Measurements from ENCODE around the gene LLGL2.
"Not testable (repeated sequence)": the region's sequence is repeated elsewhere in the genome, so short reads cannot be mapped to it uniquely, and the experiment has no call there.

The LLGL2 gene

GRCh38 chr17:75592348-75593020, 67.0 kb downstream of the LLGL2 start:
- DNase-seq (ENCODE audit: low spot score) (peak; percentile 73), ATAC-seq (ENCODE audit: low read depth) (no peak)
- Histone ChIP-seq H3K4me3 (ENCODE audit: severe bottlenecking) (no peak overlapping the region), H3K4me1 (ENCODE audit: insufficient read depth, poor library complexity, severe bottlenecking) (no peaks in the 10 kb centered on the region), H3K27me3 (ENCODE audit: insufficient read depth, poor library complexity, severe bottlenecking) (no peaks in the 10 kb centered on the region), H3K36me3 (ENCODE audit: low read depth) (no peaks in the 10 kb centered on the region), H3K27ac (ENCODE audit: poor library complexity, severe bottlenecking) (no peak overlapping the region), H3K9me3 (ENCODE audit: severe bottlenecking) (no peaks in the 10 kb centered on the region)
- no peak for TF ChIP-seq CTCF (IDR thresholded peaks at IDR 0.05; ENCODE audit: poor library complexity, severe bottlenecking)

- H3K4me3 ChIP-seq (ENCODE audit: severe bottlenecking); H3K36me3 ChIP-seq (ENCODE audit: low read depth); H3K27me3 ChIP-seq (ENCODE audit: insufficient read depth, poor library complexity, severe bottlenecking); ATAC-seq (ENCODE audit: low read depth); DNase-seq (ENCODE audit: low spot score); H3K4me1 ChIP-seq (ENCODE audit: insufficient read depth, poor library complexity, severe bottlenecking); H3K27ac ChIP-seq (ENCODE audit: poor library complexity, severe bottlenecking); H3K9me3 ChIP-seq (ENCODE audit: severe bottlenecking): not testable (repeated sequence)
These were observed 67.9 kb downstream of the LLGL2 start for GRCh38 chr17:75593430-75593829.

- Histone ChIP-seq H3K36me3 (ENCODE audit: low read depth) (no peaks in the 10 kb centered on the region), H3K27me3 (ENCODE audit: insufficient read depth, poor library complexity, severe bottlenecking) (no peaks in the 10 kb centered on the region), H3K27ac (ENCODE audit: poor library complexity, severe bottlenecking) (no peak overlapping the region), H3K4me1 (ENCODE audit: insufficient read depth, poor library complexity, severe bottlenecking) (no peaks in the 10 kb centered on the region), H3K9me3 (ENCODE audit: severe bottlenecking) (no peaks in the 10 kb centered on the region), H3K4me3 (ENCODE audit: severe bottlenecking) (no peak overlapping the region)
- no peak for TF ChIP-seq CTCF (IDR thresholded peaks at IDR 0.05; ENCODE audit: poor library complexity, severe bottlenecking)
- ATAC-seq (ENCODE audit: low read depth) (no peak), DNase-seq (ENCODE audit: low spot score) (peak; percentile 64)
These were observed 69.2 kb downstream of the LLGL2 start for GRCh38 chr17:75594499-75595283.

- TF ChIP-seq CTCF (IDR thresholded peaks at IDR 0.05; ENCODE audit: poor library complexity, severe bottlenecking): no peak
- ATAC-seq (ENCODE audit: low read depth) (no peak), DNase-seq (ENCODE audit: low spot score) (no peak)
- Histone ChIP-seq H3K27me3 (ENCODE audit: insufficient read depth, poor library complexity, severe bottlenecking) (no peaks in the 10 kb centered on the region), H3K36me3 (ENCODE audit: low read depth) (no peaks in the 10 kb centered on the region), H3K4me3 (ENCODE audit: severe bottlenecking) (no peak overlapping the region), H3K9me3 (ENCODE audit: severe bottlenecking) (no peaks in the 10 kb centered on the region), H3K27ac (ENCODE audit: poor library complexity, severe bottlenecking) (no peak overlapping the region), H3K4me1 (ENCODE audit: insufficient read depth, poor library complexity, severe bottlenecking) (no peaks in the 10 kb centered on the region)
These were observed 69.9 kb downstream of the LLGL2 start for GRCh38 chr17:75595284-75595919.

- H3K4me3 ChIP-seq (ENCODE audit: severe bottlenecking): no peak overlapping the region
- H3K4me1 ChIP-seq (ENCODE audit: insufficient read depth, poor library complexity, severe bottlenecking): no peaks in the 10 kb centered on the region
- no peaks in the 10 kb centered on the region for H3K36me3 ChIP-seq (ENCODE audit: low read depth)
- no peak for TF ChIP-seq CTCF (IDR thresholded peaks at IDR 0.05; ENCODE audit: poor library complexity, severe bottlenecking)
- no peak; the same call in 2 of the 3 replicates for ATAC-seq (ENCODE audit: low read depth)
- H3K9me3 ChIP-seq (ENCODE audit: severe bottlenecking): no peaks in the 10 kb centered on the region
- H3K27me3 ChIP-seq (ENCODE audit: insufficient read depth, poor library complexity, severe bottlenecking): no peaks in the 10 kb centered on the region
- DNase-seq (ENCODE audit: low spot score): no peak
- H3K27ac ChIP-seq (ENCODE audit: poor library complexity, severe bottlenecking): no peak overlapping the region
These were observed 70.4 kb downstream of the LLGL2 start for GRCh38 chr17:75595920-75596313.

Data from RWPE2 (cell line).